WTC11 (cell line): ENCODE results near the gene MMP24OS.

Experiments used
- PRDM15 ChIP-seq: sonication (generic); formaldehyde crosslinking; IDR thresholded peaks from 2 replicates; pipeline ENCODE4 v1.8.0; 2022; ENCODE audit warnings: missing genetic modification reagents
- TCF7 ChIP-seq: sonication (generic); formaldehyde crosslinking; IDR thresholded peaks from 2 replicates; pipeline ENCODE4 v1.8.0; 2022; ENCODE audit warnings: mild to moderate bottlenecking, low read depth, missing genetic modification reagents, moderate library complexity
- TF ChIP-seq, protein P1 (sequence below): sonication (generic); formaldehyde crosslinking; IDR thresholded peaks from 2 replicates; pipeline ENCODE4 v1.8.0; 2022; ENCODE audit warnings: mild to moderate bottlenecking, missing genetic modification reagents
- TF ChIP-seq, protein P2 (sequence below): sonication (generic); formaldehyde crosslinking; IDR thresholded peaks from 2 replicates; pipeline ENCODE4 v1.8.1; 2022; ENCODE audit warnings: low read depth, mild to moderate bottlenecking, moderate library complexity, missing genetic modification reagents, borderline replicate concordance
- TF ChIP-seq, protein P3 (sequence below): fragments of 200-600 bp; IDR thresholded peaks from 2 replicates; pipeline ENCODE4 v1.8.0; 2022; ENCODE audit warnings: antibody characterized with exemption

DNA sequence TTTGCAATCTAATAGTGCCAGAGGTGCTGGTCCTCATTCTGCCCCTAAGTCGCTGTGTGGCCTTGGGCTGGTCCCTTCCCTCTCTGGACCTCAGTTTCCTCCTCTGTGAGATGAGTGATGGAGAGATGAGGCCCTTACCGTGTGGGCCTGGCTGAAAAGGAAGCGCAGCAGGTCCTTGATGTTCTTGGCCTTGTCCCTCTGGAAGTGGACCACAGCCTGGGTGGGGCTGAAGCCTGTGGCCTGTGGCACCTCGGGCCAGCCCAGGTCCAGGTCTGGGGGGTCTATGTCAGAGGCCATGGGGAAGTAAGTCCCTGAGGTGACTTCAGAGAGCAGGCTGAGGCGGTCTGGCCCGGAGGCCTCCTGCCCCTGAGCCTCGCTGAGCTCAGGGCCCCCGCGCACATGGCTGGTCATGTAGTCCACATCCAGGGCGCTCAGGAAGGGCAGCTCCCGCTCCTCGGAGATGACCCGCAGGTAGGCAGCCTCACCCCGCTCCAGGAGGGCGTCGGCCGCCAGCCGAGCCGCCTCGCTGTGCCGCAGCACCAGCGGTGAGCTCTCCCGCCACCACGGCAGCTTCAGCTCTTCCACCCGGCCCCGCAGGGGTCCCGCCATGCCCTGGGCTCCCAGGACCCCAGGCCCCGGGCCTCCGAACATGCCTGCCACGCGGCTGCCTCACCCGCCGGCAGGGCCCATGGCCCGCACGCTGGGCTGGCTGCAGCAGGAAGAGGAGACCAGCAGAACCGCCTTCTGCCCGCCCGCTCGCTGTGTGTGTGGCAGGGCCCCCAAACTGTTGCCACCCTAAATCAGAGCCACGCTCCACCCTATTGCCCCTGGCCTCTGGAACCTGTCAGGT lies 14.0 kb upstream of the MMP24OS start, which contains the start of gene FAM83C:
- TF ChIP-seq PRDM15 (CRISPR knock-in tag) (no peak), TCF7 (no peak)
- TF ChIP-seq, protein P1, sequence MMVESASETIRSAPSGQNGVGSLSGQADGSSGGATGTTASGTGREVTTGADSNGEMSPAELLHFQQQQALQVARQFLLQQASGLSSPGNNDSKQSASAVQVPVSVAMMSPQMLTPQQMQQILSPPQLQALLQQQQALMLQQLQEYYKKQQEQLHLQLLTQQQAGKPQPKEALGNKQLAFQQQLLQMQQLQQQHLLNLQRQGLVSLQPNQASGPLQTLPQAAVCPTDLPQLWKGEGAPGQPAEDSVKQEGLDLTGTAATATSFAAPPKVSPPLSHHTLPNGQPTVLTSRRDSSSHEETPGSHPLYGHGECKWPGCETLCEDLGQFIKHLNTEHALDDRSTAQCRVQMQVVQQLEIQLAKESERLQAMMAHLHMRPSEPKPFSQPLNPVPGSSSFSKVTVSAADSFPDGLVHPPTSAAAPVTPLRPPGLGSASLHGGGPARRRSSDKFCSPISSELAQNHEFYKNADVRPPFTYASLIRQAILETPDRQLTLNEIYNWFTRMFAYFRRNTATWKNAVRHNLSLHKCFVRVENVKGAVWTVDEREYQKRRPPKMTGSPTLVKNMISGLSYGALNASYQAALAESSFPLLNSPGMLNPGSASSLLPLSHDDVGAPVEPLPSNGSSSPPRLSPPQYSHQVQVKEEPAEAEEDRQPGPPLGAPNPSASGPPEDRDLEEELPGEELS, result no peak
- TF ChIP-seq, protein P2, sequence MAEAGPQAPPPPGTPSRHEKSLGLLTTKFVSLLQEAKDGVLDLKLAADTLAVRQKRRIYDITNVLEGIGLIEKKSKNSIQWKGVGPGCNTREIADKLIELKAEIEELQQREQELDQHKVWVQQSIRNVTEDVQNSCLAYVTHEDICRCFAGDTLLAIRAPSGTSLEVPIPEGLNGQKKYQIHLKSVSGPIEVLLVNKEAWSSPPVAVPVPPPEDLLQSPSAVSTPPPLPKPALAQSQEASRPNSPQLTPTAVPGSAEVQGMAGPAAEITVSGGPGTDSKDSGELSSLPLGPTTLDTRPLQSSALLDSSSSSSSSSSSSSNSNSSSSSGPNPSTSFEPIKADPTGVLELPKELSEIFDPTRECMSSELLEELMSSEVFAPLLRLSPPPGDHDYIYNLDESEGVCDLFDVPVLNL (CRISPR knock-in tag), result no peak
- TF ChIP-seq, protein P3, sequence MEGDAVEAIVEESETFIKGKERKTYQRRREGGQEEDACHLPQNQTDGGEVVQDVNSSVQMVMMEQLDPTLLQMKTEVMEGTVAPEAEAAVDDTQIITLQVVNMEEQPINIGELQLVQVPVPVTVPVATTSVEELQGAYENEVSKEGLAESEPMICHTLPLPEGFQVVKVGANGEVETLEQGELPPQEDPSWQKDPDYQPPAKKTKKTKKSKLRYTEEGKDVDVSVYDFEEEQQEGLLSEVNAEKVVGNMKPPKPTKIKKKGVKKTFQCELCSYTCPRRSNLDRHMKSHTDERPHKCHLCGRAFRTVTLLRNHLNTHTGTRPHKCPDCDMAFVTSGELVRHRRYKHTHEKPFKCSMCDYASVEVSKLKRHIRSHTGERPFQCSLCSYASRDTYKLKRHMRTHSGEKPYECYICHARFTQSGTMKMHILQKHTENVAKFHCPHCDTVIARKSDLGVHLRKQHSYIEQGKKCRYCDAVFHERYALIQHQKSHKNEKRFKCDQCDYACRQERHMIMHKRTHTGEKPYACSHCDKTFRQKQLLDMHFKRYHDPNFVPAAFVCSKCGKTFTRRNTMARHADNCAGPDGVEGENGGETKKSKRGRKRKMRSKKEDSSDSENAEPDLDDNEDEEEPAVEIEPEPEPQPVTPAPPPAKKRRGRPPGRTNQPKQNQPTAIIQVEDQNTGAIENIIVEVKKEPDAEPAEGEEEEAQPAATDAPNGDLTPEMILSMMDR, result no peak
